GM23248 (cell line): ENCODE data around the gene ZNF143.

Experiments
- EZH2 ChIP-seq: fragments of 200-600 bp; sonication (generic); IDR thresholded peaks from 2 replicates; pipeline ENCODE4 v1.6.1; 2018; ENCODE audit warnings: antibody characterized with exemption, mild to moderate bottlenecking; ENCODE audit not compliant: insufficient read depth, poor library complexity, severe bottlenecking
- EZH2phosphoT487 ChIP-seq: fragments of 200-600 bp; sonication (generic); IDR thresholded peaks from 2 replicates; pipeline ENCODE4 v1.6.1; 2018; ENCODE audit warnings: antibody characterized with exemption, moderate library complexity, mild to moderate bottlenecking, low read depth; ENCODE audit not compliant: insufficient read depth

DNA sequence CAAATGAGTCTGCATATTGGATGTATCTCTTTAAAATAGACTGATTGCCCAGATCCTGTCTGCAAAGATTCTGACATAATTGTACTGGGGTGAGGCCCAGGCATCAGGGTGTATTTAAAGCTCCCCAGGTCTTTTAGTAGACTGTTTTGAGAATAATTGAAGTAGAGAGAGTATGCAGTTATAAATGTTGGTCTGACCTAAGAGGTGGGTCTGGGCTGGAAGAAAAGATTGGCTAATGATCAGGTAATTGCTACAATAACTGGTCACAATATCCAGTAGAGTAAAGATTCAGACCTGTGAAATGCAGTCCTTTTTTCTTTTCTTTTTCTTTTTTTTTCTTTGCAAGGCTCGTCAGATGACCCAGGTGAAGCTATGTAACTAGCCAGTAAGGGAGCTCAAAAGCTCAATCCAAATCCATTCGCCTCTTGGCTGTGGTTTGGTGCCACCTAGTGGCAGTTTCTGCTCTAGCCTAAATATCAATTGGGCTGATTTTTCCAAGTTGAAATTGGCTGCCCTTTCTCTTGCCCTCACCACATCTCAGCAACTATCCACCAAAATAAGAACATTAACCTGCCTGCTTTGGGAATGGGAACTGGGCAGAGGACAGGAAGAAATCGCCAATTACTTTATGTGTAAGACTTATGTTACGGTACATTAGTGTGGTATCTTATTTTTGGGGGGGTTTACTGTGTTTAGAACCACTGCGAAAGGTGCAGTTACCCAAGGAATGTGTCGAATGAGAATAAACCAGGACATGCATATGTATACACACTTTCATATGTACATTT, 45.9 kb downstream of the ZNF143 start:
- TF ChIP-seq EZH2phosphoT487 = no peak
- TF ChIP-seq EZH2 = no peak
